Stimulated activated memory B cell treated with anti-CD40 and anti-IgM and Interleukin-4, amounts not matched to agents 10 μg/mL and 1 μg/mL and 100 μg/mL, for 72 hours (primary cell): ENCODE results near the gene KCNAB1.

Experiments
- ATAC-seq: fragments of 150-1000 bp; cut with Tn5 transposase; 2 replicates; pipeline ENCODE4 v1.10.0; 2021
- H3K27ac Mint-ChIP-seq: one replicate; pipeline ENCODE4 v1.8.0; 2022; ENCODE audit warnings: mild to moderate bottlenecking, mixed read lengths
- H3K27me3 Mint-ChIP-seq: one replicate; pipeline ENCODE4 v1.8.0; 2022; ENCODE audit warnings: mixed read lengths
- H3K36me3 Mint-ChIP-seq: one replicate; pipeline ENCODE4 v1.8.0; 2022; ENCODE audit warnings: mixed read lengths
- H3K4me1 Mint-ChIP-seq: one replicate; pipeline ENCODE4 v1.8.0; 2022; ENCODE audit warnings: mixed read lengths
- H3K4me3 Mint-ChIP-seq: one replicate; pipeline ENCODE4 v1.8.0; 2022; ENCODE audit warnings: mild to moderate bottlenecking, moderate library complexity, mixed read lengths
- H3K9me3 Mint-ChIP-seq: one replicate; pipeline ENCODE4 v1.8.0; 2022; ENCODE audit warnings: mixed read lengths

KCNAB1 gene

DNA sequence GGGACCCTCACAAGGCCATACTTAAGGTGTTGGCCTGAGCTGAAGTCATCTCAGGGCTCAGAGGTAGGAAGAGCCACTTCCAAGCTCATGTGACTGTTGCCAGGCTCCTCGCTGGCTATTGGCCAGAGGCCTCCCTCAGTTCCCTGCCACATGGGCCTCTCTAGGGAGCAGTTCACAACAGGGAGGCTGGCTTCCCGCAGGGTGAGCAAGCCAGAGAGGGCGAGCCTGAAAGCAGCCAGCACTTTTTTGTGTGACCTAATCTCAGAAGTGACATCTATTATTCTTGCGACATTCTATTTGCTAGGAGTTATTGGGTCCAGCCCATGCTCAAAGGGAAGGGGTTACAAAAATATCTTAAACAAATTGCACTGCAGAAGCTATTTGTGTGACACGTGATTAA, 233.2 kb downstream of the KCNAB1 start:
- Mint-ChIP-seq H3K36me3 (no peaks in the 10 kb centered on the region), H3K9me3 (peaks cover 3% of the 10 kb centered on the region), H3K4me3 (no peak overlapping the region), H3K27me3 (peaks cover 6% of the 10 kb centered on the region), H3K27ac (no peak overlapping the region), H3K4me1 (peaks cover 5% of the 10 kb centered on the region)
- ATAC-seq, result no peak

DNA sequence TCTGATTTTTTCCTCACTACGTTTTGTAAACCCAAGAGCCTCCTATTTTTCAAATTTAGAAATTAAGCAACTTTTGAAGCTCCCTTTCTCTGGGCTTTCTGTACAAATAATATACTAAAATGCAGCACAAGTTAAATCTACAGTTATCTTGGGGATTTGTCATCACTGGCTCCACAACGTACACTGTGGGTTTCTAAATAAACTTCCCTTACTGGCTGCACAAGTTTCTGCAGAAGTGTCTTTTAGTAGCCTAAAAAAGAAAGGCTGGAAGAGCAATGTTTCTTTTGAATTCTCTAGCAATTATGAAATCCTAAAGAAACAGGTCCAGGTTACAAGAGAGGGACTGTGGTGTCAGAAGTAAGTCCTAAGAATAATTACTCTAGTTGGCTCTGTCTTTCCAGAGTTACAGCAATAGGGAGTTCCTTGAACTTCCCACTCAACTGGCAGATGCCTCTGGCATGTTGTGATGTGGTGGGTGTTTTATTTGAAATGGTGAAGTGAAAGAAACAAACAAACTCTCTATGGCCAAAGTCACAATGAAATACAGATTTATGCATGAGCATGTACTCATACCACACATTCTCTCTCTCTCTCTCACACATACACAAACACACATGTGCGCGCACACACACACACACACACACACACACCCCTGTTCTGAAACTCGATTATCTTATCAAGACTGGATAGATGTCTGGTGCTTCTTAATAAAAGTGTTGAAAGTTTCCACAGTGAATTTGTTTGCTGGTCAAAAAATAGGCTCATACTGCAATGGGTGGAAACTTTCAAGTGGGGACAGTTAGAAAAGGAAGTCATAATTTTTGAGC, 236.4 kb downstream of the KCNAB1 start:
- peaks cover 21% of the 10 kb centered on the region for H3K27me3 Mint-ChIP-seq
- H3K9me3 Mint-ChIP-seq, result no peaks in the 10 kb centered on the region
- no peak for ATAC-seq
- no peak overlapping the region for H3K4me3 Mint-ChIP-seq
- H3K36me3 Mint-ChIP-seq, result no peaks in the 10 kb centered on the region
- no peak overlapping the region for H3K27ac Mint-ChIP-seq
- no peaks in the 10 kb centered on the region for H3K4me1 Mint-ChIP-seq

DNA sequence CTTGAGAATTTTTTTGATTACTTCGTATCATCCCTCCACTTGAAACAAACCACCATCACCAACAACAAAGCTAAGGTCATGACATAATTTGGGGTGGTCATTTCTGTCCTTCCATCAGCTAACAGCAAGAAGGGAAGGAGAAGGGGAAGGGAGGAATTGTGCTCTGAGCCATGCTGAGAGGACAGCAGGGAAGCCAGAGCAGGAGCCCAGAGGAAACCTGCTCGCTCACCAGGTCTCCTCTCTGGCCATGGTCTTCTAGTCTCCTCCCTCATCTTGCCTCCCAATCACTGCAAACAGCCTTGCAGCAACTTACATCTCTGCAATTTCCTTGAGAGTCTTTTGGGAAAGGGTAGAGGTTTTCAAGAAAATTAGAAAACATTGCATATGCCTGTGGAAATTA, 237.9 kb downstream of the KCNAB1 start:
- H3K9me3 Mint-ChIP-seq, result no peaks in the 10 kb centered on the region
- no peaks in the 10 kb centered on the region for H3K36me3 Mint-ChIP-seq
- ATAC-seq, result no peak
- peaks cover 25% of the 10 kb centered on the region for H3K27me3 Mint-ChIP-seq
- no peaks in the 10 kb centered on the region for H3K4me1 Mint-ChIP-seq
- no peak overlapping the region for H3K4me3 Mint-ChIP-seq
- no peak overlapping the region for H3K27ac Mint-ChIP-seq

DNA sequence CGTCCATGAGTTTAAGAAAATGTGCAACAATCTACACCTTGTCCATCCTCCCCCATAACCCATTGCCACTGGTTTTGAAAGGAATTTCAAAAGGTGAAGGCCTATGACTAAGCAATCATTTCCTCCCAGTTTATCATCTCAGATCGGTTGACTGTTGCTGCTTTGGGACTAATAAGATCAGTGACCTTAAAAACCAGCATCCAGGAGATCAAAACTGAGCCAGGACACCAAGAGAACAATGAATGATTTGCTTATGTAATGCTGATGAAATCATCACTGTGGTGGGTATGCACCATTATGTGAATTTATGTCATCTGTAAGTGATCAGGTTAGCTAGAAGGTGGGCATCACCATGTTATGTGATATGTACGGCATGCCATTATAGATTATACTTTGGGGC, 239.0 kb downstream of the KCNAB1 start:
- ATAC-seq, result no peak
- H3K4me1 Mint-ChIP-seq, result no peaks in the 10 kb centered on the region
- H3K36me3 Mint-ChIP-seq, result no peaks in the 10 kb centered on the region
- no peak overlapping the region for H3K27ac Mint-ChIP-seq
- H3K4me3 Mint-ChIP-seq, result no peak overlapping the region
- H3K27me3 Mint-ChIP-seq, result peaks cover 25% of the 10 kb centered on the region
- no peaks in the 10 kb centered on the region for H3K9me3 Mint-ChIP-seq

DNA sequence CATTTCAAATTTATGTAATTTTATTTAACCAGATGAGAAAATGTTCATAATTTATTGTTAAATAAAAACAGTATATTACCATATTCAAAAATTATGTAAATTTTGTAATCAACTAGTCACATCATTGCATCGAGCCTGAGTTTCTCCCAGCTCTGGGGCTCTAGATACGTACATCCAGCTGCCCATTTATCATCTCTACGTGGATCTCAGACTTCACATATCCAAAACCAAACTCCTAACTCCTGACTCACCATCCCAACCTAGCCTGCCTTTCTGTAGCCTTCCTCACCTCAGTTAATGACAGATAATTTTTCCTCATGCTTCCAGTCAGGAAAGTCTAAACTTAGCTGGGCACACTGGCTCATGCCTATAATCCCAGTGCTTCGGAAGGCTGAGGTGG, 239.7 kb downstream of the KCNAB1 start:
- Mint-ChIP-seq H3K27me3 (peaks cover 25% of the 10 kb centered on the region), H3K27ac (no peak overlapping the region), H3K4me3 (no peak overlapping the region), H3K4me1 (no peaks in the 10 kb centered on the region), H3K9me3 (no peaks in the 10 kb centered on the region), H3K36me3 (no peaks in the 10 kb centered on the region)
- ATAC-seq, result no peak

DNA sequence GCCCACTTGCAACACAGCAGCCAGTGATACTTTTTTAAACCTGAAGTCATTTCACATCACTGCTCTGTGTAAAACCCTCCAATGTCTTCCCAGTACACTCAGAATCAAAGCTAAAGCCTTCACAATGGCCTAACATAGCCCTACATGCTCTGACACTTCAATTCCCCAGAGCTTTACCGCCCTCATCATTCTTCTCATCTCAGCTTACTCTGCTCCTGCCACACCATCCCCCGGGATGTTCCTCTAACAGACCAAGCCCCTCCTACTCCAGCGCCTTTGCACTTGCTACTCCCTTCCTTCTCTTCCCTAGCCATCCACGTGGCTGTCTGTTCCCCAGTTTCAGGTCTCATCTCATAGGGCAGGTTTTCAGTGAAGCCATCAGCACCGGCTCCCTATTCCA, 240.6 kb downstream of the KCNAB1 start:
- Mint-ChIP-seq H3K27me3 (peaks cover 20% of the 10 kb centered on the region), H3K36me3 (no peaks in the 10 kb centered on the region), H3K4me3 (no peak overlapping the region), H3K4me1 (no peaks in the 10 kb centered on the region), H3K9me3 (no peaks in the 10 kb centered on the region), H3K27ac (no peak overlapping the region)
- ATAC-seq, result no peak

DNA sequence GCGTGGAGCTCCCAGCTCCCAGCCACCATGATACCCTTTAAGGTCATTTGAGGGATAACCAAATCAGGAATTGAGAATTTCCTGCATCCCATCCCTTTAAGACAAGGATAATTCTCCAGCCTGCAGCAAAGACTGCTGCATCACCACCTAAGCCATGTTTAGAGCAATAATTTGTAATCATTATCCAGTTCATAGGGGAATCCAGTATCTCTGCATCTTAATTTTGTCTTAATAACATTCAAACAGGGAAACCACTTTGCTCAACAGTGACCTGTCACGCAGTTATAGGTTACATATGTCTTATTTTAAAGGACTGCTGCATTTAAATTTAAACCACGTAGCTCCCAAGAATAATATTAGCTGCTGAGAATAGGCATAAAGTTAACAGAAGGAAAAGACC, 246.2 kb downstream of the KCNAB1 start:
- Mint-ChIP-seq H3K9me3 (no peaks in the 10 kb centered on the region), H3K27me3 (peaks cover 21% of the 10 kb centered on the region), H3K27ac (no peak overlapping the region), H3K36me3 (no peaks in the 10 kb centered on the region), H3K4me1 (no peaks in the 10 kb centered on the region), H3K4me3 (no peak overlapping the region)
- no peak for ATAC-seq

DNA sequence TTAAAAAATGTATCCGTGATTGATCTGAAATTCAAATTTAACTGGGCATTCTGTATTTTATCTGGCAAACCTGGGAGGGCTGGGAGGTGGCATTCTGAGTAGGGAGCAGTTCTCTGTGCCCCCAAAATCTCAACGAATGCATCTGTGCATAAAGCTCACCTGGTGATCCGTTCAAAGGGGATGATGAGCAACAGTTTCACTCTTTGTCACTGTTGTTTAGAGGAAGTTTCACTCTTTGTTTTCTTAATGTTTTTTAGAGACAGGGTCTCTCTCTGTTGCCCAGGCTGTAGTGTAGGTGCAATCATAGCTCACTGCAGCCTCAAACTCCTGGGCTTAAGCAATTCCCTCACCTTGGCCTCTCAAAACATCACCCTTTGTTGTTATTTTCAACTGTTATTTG, 247.8 kb downstream of the KCNAB1 start:
- no peaks in the 10 kb centered on the region for H3K4me1 Mint-ChIP-seq
- no peak overlapping the region for H3K27ac Mint-ChIP-seq
- peaks cover 16% of the 10 kb centered on the region for H3K27me3 Mint-ChIP-seq
- no peak overlapping the region for H3K4me3 Mint-ChIP-seq
- no peaks in the 10 kb centered on the region for H3K36me3 Mint-ChIP-seq
- no peak for ATAC-seq
- no peaks in the 10 kb centered on the region for H3K9me3 Mint-ChIP-seq

DNA sequence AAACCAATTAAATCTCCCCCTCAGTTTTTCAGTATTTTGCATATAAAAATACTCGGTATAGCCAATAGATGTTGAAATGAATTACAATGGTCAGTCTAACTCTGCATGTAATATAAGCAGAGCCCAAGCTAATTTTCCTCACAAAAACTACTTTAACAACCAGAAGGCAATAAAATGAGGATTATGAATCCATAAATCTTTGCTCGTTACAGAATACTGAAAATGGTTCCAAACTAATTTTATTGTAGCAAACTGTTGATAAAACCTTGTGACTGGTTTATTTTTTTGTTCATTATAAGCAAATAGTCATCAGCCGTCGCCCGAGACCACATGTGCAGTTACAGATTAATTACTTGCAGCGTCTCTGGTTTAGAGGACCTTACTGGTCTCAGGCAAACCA, 251.3 kb downstream of the KCNAB1 start:
- Mint-ChIP-seq H3K4me3 (no peak overlapping the region), H3K4me1 (no peaks in the 10 kb centered on the region), H3K27me3 (peaks cover 26% of the 10 kb centered on the region), H3K27ac (no peak overlapping the region), H3K36me3 (no peaks in the 10 kb centered on the region), H3K9me3 (no peaks in the 10 kb centered on the region)
- no peak for ATAC-seq

DNA sequence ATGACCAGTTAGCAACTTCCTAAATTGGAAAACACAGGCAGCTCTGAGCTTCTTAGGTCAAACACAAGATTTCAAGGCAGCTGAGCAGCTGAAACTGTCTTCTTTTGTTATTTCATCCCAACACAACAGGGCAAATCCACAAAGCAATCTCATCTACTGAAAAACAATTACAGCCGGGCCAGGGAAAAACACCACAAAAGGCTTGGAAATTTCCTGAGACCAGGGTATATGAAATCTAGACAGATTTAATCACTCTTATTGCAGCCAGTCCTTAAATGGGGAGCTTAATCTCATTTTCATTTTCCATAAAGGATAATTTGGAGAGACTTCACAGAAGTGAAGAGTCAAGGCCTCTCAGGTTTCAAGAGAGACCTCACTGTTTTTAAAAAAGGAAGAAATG, 252.7 kb downstream of the KCNAB1 start:
- Mint-ChIP-seq H3K27ac (no peak overlapping the region), H3K4me1 (no peaks in the 10 kb centered on the region), H3K27me3 (peaks cover 31% of the 10 kb centered on the region), H3K9me3 (no peaks in the 10 kb centered on the region), H3K36me3 (no peaks in the 10 kb centered on the region), H3K4me3 (no peak overlapping the region)
- no peak for ATAC-seq

DNA sequence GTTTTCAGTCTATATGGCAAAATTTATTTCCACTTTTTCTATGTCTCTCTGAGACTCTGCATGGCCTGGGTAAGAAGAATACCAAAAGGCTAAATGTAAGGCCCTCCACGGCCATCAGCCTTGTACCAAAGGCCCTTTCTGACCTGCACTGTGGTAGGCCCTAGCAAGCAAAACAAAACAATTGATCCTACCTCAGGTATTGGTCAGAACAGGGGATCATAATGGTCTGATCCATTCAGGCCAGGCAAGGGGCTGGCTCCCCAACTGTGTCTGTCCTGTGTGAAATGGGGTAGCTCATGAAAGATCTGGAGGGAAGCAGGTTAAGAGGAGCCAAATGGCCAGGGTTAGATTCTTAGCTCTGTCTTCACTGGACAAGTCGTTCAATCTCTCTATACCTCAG, 253.3 kb downstream of the KCNAB1 start:
- no peaks in the 10 kb centered on the region for H3K4me1 Mint-ChIP-seq
- peaks cover 35% of the 10 kb centered on the region for H3K27me3 Mint-ChIP-seq
- no peaks in the 10 kb centered on the region for H3K36me3 Mint-ChIP-seq
- H3K9me3 Mint-ChIP-seq, result no peaks in the 10 kb centered on the region
- no peak overlapping the region for H3K27ac Mint-ChIP-seq
- H3K4me3 Mint-ChIP-seq, result no peak overlapping the region
- ATAC-seq, result no peak

DNA sequence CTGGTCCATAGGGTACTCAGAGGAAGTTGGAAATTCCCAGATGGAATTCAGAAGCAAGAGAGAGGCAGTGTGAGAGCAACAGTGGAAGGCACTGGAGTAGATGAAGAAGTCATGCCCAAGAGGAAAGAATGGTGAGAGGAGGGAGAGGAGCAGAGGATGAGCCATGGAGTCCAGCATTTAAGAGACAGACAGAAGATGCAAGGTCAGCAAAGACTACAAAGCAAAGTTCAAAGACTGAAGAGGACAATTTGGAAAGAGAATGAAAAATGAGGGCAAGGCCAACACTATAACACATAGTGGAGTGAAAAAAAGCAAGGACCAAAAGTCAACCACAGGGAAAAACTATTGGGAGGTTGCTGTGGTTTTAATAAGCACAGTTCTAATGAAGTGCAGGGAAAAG, 255.8 kb downstream of the KCNAB1 start:
- Mint-ChIP-seq H3K27me3 (peaks cover 35% of the 10 kb centered on the region), H3K36me3 (no peaks in the 10 kb centered on the region), H3K4me3 (no peak overlapping the region), H3K27ac (no peak overlapping the region), H3K4me1 (no peaks in the 10 kb centered on the region), H3K9me3 (no peaks in the 10 kb centered on the region)
- ATAC-seq, result no peak

DNA sequence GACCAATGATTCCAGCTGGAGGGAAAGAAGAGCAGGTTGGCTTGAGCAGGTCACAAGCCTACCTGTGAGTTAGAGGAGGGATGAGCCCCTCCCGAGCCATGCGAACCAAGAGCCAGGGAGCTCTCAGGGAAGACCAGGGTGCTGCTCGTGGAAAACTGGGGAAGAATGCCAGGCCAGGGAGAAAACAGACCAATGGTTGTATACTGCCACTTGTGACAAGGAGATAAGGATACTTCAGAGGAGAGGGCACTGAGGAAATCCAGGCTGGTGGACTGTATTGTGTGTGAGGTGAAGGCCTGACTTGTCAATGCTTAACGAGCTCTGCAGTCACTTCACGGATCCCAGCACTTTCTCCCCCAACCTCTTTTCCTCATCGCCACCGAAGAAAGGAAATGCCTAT, 256.9 kb downstream of the KCNAB1 start:
- no peaks in the 10 kb centered on the region for H3K36me3 Mint-ChIP-seq
- no peak overlapping the region for H3K27ac Mint-ChIP-seq
- peaks cover 35% of the 10 kb centered on the region for H3K27me3 Mint-ChIP-seq
- H3K4me3 Mint-ChIP-seq, result no peak overlapping the region
- ATAC-seq, result no peak
- no peaks in the 10 kb centered on the region for H3K4me1 Mint-ChIP-seq
- H3K9me3 Mint-ChIP-seq, result no peaks in the 10 kb centered on the region

DNA sequence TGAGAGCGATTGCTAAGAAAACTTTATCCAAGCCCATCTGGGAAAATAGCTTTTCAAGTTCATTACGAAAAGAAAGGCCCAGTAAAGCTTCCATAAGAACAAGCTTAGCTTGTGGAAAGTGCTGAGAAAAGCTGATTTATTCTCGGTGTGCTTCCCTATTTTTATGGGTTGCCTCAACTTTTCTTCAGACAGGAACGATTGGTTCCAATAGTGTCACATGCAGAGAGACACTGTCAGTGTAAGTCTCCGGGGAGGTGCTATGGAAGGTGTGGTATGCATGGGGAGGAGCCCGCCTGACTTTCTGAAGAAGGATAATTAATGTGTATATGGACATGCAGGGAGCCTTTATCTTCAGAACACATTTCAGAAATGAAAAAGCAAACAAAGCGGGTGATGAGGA, 257.3 kb downstream of the KCNAB1 start:
- no peaks in the 10 kb centered on the region for H3K36me3 Mint-ChIP-seq
- H3K27me3 Mint-ChIP-seq, result peaks cover 35% of the 10 kb centered on the region
- H3K9me3 Mint-ChIP-seq, result no peaks in the 10 kb centered on the region
- no peaks in the 10 kb centered on the region for H3K4me1 Mint-ChIP-seq
- ATAC-seq, result no peak
- no peak overlapping the region for H3K4me3 Mint-ChIP-seq
- no peak overlapping the region for H3K27ac Mint-ChIP-seq

DNA sequence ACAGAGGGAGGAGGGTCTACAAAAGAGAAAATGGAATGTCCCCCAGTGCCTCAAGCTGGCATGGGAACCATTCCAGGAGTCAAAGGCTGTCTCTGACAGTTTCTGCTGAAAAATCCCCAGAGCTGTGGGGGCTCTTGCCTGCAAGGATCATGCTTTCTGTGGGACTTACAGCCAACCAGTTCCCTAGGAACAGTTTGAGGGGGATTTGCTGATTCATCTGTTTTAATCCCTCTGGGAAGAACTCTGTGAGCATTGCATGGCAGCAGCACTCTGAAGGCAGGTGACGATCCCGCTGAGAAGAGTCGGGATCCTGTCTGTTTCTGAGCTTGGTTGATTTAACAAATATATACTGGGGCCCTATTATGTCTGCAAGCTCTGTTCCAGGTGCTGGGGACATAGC, 258.5 kb downstream of the KCNAB1 start:
- no peak overlapping the region for H3K27ac Mint-ChIP-seq
- ATAC-seq, result no peak
- no peaks in the 10 kb centered on the region for H3K4me1 Mint-ChIP-seq
- H3K36me3 Mint-ChIP-seq, result no peaks in the 10 kb centered on the region
- peaks cover 35% of the 10 kb centered on the region for H3K27me3 Mint-ChIP-seq
- H3K9me3 Mint-ChIP-seq, result no peaks in the 10 kb centered on the region
- H3K4me3 Mint-ChIP-seq, result no peak overlapping the region

DNA sequence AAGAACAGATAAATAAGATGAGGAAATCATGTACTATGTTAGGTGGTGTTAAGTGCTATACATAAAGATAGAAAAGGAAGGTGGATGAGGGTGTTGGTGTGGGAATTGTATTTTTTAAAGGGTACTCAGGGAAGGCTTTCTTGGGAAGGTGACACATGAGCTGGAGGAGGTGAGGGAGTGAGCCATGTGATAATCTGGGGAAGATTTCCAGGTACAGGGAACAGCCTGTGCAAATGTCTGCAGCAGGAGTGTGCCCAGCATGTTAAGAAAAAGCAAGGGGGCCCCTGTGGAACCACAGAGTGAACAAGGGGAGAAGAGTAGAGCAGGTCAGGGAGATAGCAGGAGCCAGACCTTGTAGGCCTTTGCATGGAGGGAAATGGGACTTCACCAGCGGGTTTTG, 258.9 kb downstream of the KCNAB1 start:
- H3K27ac Mint-ChIP-seq, result no peak overlapping the region
- ATAC-seq, result no peak
- no peak overlapping the region for H3K4me3 Mint-ChIP-seq
- H3K9me3 Mint-ChIP-seq, result no peaks in the 10 kb centered on the region
- H3K36me3 Mint-ChIP-seq, result no peaks in the 10 kb centered on the region
- H3K27me3 Mint-ChIP-seq, result peaks cover 35% of the 10 kb centered on the region
- H3K4me1 Mint-ChIP-seq, result no peaks in the 10 kb centered on the region

DNA sequence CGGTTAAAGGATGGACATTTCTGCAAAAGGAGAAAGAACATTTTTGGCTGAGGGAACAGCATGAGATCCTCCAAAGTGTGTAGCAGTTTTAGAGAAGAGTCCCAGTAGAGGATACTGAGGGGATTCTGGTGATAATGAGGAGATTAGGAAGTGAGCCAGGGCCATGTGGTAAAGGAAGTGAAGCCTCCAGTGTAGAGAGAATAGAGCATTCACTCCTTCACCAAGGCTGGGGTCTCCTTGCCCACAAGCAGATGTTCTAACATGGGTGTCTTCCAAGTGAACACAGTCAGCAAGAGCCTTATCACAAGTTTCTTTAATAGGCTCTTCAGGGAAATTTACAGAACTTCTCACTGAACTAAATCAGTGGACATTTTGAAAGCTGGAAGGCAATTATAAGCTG, 260.9 kb downstream of the KCNAB1 start:
- Mint-ChIP-seq H3K27ac (no peak overlapping the region), H3K36me3 (no peaks in the 10 kb centered on the region), H3K9me3 (no peaks in the 10 kb centered on the region), H3K27me3 (peaks cover 29% of the 10 kb centered on the region), H3K4me1 (no peaks in the 10 kb centered on the region), H3K4me3 (no peak overlapping the region)
- no peak for ATAC-seq
